ENCODE results near the gene DCAF12L2.
"Not testable (repeated sequence)": the region's sequence is repeated elsewhere in the genome, so short reads cannot be mapped to it uniquely, and the experiment has no call there.

The DCAF12L2 gene

DNA sequence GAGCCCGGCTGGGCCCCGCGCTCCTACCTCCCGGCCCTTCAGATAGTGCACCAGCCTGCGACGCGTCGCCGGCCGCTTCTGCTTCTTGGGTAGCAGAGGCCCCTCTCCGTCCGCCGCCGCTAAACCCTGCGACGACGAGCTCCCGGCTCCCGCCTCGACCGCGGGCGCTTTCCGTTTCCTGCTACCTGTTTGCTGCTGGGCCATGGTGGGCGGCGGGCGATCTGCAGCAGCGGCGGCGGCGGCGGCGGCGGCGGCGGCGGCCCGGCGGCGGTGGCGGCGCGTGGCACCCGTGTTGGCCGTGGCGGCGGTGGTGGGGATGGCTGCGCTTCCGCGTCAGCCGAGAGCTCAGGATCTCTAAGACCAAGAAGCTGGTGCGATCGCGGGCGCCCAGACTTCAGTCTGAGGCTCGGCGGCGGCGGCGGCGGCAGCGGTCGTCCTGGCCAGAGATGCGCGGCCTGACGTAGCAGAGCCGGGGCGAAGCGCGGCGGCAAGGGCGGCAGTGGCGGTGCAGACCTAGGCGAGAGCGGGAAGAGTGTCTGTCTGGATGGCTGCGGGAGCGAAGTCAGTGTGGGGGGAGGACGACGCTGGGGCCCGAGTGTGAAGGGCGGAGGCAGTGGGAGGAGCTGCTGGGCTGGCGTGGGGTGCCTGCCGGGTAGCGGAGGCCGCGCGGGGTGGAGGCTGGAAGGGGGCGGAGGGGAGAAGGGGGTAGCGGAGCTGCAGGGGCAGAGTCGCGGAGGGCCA is at the start of gene DCAF12L2:
TSS of gene DCAF12L2 (minus strand) at position 569 of the 741 bp plus-strand sequence. CDS start at position 204, 365 bp downstream.
- no peak within 1 kb of the TSS for H3K27ac Mint-ChIP-seq
- H3K4me1 Mint-ChIP-seq (ENCODE audit: low read depth) = no peaks in the 10 kb centered on the region
- H3K27me3 Mint-ChIP-seq (ENCODE audit: low read depth) = no peaks in the 10 kb centered on the region
- no peaks in the 10 kb centered on the region for H3K9me3 Mint-ChIP-seq
- H3K4me3 Mint-ChIP-seq = no peak within 1 kb of the TSS
- no peaks in the 10 kb centered on the region for H3K36me3 Mint-ChIP-seq (ENCODE audit: low read depth)

DNA sequence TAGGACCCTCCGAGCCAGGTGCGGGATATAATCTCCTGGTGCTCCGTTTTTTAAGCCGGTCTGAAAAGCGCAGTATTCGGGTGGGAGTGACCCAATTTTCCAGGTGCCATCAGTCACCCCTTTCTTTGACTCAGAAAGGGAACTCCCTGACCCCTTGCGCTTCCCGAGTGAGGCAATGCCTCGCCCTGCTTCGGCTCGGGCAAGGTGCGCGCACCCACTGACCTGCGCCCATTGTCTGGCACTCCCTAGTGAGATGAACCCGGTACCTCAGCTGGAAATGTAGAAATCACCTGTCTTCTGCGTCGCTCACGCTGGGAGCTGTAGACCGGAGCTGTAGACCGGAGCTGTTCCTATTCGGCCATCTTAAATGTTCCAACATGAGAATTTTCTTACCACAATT is 24.8 kb upstream of the DCAF12L2 start:
- H3K4me3 Mint-ChIP-seq; H3K36me3 Mint-ChIP-seq (ENCODE audit: low read depth); H3K27ac Mint-ChIP-seq; H3K4me1 Mint-ChIP-seq (ENCODE audit: low read depth); H3K27me3 Mint-ChIP-seq (ENCODE audit: low read depth); H3K9me3 Mint-ChIP-seq: not testable (repeated sequence)

DNA sequence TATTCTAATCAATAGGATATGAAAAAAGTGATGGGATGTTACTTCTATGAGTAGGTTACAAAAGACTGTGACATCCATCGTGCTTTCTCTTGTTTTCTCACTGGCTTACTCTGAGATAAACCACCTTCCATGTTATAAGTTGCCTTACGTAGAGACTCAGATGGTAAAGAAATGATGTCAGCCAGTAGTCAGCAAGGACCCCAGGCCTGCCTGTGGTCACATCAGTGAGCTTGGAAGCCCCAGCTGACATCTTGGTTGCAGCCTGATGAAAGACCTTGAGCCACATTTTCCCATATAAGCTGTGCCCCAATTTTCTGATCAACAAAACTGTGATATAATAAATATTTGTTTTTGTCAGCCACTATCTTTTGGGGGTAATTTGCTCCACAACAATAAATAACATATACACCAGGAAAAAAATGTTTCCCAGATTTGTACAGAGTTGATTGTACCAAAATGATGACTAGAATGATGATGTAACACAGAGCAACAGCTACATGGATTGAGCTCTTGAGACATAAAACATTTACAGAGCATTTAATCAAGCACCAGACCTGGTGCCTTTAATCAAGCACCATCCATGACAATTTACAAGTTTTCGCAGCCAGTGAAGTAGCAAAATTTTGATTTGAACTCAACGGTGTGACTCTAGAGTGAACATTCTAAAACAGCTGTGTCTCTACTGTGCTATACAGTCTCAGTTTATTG is 11.2 kb upstream of the DCAF12L2 start:
- Mint-ChIP-seq H3K27ac (no peak overlapping the region), H3K36me3 (ENCODE audit: low read depth) (no peaks in the 10 kb centered on the region), H3K4me1 (ENCODE audit: low read depth) (no peaks in the 10 kb centered on the region), H3K27me3 (ENCODE audit: low read depth) (no peaks in the 10 kb centered on the region), H3K4me3 (no peak overlapping the region), H3K9me3 (no peaks in the 10 kb centered on the region)

- Mint-ChIP-seq H3K4me3 (no peak overlapping the region), H3K4me1 (ENCODE audit: low read depth) (no peaks in the 10 kb centered on the region), H3K27ac (no peak overlapping the region), H3K36me3 (ENCODE audit: low read depth) (no peaks in the 10 kb centered on the region), H3K9me3 (no peaks in the 10 kb centered on the region), H3K27me3 (ENCODE audit: low read depth) (no peaks in the 10 kb centered on the region)
Observed at GRCh38 chrX:126170720-126171119, 4.6 kb upstream of the DCAF12L2 start.

DNA sequence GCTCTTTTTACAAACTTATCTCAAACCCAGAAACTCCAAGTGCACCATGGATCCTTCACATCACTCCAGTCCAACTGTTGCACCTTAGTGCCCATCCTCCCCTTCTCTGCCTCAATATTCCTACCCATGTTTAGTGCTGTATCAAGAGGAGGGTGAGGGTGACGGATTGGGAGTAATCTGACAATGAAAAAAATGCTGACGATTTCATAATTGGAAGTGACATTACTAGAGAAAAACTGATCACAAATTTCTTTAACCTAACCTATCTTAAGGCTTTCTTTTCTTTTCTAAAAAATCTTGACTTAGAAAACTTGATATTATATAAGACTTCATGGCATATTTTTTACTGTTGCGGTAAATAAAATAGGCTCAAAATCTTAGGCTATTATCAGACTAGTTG is 1.5 kb upstream of the DCAF12L2 start:
- H3K27me3 Mint-ChIP-seq (ENCODE audit: low read depth) = no peaks in the 10 kb centered on the region
- H3K27ac Mint-ChIP-seq = no peak overlapping the region
- no peaks in the 10 kb centered on the region for H3K36me3 Mint-ChIP-seq (ENCODE audit: low read depth)
- H3K9me3 Mint-ChIP-seq = no peaks in the 10 kb centered on the region
- H3K4me1 Mint-ChIP-seq (ENCODE audit: low read depth) = no peaks in the 10 kb centered on the region
- no peak overlapping the region for H3K4me3 Mint-ChIP-seq

GRCh38 chrX:126165401-126165720 is 728 bp downstream of the DCAF12L2 start:
- no peak overlapping the region for H3K4me3 Mint-ChIP-seq
- no peaks in the 10 kb centered on the region for H3K36me3 Mint-ChIP-seq (ENCODE audit: low read depth)
- H3K27ac Mint-ChIP-seq = no peak overlapping the region
- H3K27me3 Mint-ChIP-seq (ENCODE audit: low read depth) = no peaks in the 10 kb centered on the region
- H3K4me1 Mint-ChIP-seq (ENCODE audit: low read depth) = no peaks in the 10 kb centered on the region
- no peaks in the 10 kb centered on the region for H3K9me3 Mint-ChIP-seq

DNA sequence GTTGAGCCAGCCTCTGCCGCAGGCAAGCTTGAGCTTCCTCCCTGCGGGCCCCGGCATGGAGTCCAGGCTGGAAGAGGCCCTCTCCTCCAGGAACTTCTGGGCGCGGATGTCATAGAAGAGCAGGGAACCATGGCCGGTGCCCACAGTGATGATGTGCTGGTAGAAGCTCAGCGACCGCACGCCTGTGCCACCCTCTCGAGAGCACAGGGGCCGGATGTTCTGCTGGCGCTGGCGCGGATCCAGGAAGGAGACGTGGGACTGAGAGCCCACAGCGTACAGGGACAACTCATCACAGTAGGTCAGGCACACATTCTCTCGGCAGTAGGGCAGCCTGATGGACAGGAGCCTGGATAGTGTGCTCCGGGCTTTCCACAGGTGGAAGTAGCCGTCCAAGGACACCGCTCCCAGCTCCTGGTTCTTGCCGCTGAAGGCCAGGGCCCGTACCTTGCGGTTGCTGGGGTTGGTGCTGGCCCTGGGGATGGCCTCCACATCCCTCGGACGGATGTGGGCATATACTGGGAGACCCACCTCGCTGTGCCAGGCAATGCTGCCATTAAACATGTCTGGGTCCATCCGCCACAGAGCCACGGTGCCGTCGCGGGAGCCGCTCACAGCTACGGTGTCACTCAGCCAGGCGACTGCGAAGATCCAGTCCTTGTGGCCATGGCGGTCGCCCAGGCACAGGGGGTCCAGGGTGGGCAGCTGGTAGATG is 1.2 kb downstream of the DCAF12L2 start:
- Mint-ChIP-seq H3K4me3 (no peak overlapping the region), H3K9me3 (no peaks in the 10 kb centered on the region), H3K36me3 (ENCODE audit: low read depth) (no peaks in the 10 kb centered on the region), H3K27me3 (ENCODE audit: low read depth) (no peaks in the 10 kb centered on the region), H3K27ac (no peak overlapping the region), H3K4me1 (ENCODE audit: low read depth) (no peaks in the 10 kb centered on the region)

DNA sequence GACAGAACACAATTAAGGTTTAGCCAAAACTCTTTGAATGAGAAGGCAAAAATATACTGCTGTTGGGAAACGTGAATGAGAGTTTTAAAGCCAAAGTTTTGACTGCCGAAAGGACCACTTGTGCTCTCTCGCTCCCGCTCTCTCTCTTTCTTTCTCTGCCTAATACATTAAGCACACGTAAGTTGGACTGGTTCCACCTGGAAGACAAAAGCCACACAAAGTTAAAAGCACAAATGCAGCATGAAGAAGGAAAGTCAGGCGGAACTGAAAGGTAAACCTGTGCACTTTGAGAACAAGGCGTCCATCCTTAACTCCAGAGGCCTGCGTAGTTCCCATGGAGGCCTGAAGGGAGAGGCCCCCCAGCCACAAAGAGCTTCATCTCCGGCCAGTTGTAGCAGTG is 1.9 kb downstream of the DCAF12L2 start:
- H3K4me3 Mint-ChIP-seq = no peak overlapping the region
- H3K4me1 Mint-ChIP-seq (ENCODE audit: low read depth) = no peaks in the 10 kb centered on the region
- no peaks in the 10 kb centered on the region for H3K36me3 Mint-ChIP-seq (ENCODE audit: low read depth)
- H3K27ac Mint-ChIP-seq = no peak overlapping the region
- no peaks in the 10 kb centered on the region for H3K27me3 Mint-ChIP-seq (ENCODE audit: low read depth)
- H3K9me3 Mint-ChIP-seq = no peaks in the 10 kb centered on the region

DNA sequence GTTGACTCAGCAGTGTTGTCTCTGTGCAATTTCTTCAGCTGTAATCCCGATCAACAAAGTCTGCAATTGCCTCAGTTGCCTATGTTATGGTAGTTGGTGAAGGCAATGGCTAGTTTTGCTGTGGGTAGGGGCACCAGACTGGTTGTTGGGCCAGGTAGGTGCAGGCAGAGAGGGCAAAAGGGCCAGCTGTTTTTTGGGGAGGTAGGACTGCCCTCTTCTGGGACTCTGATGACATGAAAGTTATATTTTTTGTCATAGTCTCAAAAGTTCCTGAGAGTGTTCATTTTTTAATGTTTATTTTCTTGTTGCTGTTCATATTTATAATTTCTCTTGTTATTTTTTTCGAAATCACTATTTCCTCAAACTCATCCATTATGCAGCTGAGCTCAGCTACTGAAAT is 25.1 kb downstream of the DCAF12L2 start:
- H3K27me3 Mint-ChIP-seq (ENCODE audit: low read depth) = no peaks in the 10 kb centered on the region
- H3K9me3 Mint-ChIP-seq = no peaks in the 10 kb centered on the region
- no peaks in the 10 kb centered on the region for H3K36me3 Mint-ChIP-seq (ENCODE audit: low read depth)
- H3K4me1 Mint-ChIP-seq (ENCODE audit: low read depth) = no peaks in the 10 kb centered on the region
- H3K27ac Mint-ChIP-seq = no peak overlapping the region
- H3K4me3 Mint-ChIP-seq = no peak overlapping the region

DNA sequence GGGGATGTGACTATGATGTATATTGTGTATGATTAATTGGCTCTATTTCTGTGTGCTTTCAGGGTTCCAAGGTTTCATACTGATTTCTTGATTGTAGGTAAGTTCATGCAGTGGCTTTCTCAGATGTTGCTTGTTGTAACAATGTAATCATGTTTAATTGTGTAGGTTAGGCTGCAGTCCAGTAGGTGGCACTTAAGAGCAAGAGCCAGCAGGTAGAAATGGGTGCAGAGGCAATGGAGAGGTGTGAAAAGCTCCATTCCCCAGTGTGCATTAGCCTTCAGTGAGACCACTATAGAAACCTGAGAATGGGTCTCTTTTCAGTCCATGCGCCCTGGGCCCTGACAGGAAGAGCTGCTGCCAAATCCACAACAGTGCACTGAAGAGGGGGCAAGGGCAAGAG is 28.2 kb downstream of the DCAF12L2 start:
- peaks cover 4% of the 10 kb centered on the region for H3K9me3 Mint-ChIP-seq
- no peaks in the 10 kb centered on the region for H3K27me3 Mint-ChIP-seq (ENCODE audit: low read depth)
- H3K4me1 Mint-ChIP-seq (ENCODE audit: low read depth) = no peaks in the 10 kb centered on the region
- H3K4me3 Mint-ChIP-seq = no peak overlapping the region
- no peak overlapping the region for H3K27ac Mint-ChIP-seq
- H3K36me3 Mint-ChIP-seq (ENCODE audit: low read depth) = no peaks in the 10 kb centered on the region

GRCh38 chrX:126124721-126125120 is 41.4 kb downstream of the DCAF12L2 start:
- Mint-ChIP-seq H3K36me3 (ENCODE audit: low read depth) (no peaks in the 10 kb centered on the region), H3K9me3 (no peaks in the 10 kb centered on the region), H3K27ac (no peak overlapping the region), H3K4me1 (ENCODE audit: low read depth) (no peaks in the 10 kb centered on the region), H3K27me3 (ENCODE audit: low read depth) (no peaks in the 10 kb centered on the region), H3K4me3 (no peak overlapping the region)

Measured in T-helper 1 cell treated with Interleukin-12 subunit alpha and Interleukin-12 subunit beta and Interleukin-4 antibody, amounts not matched to agents 30 μg/mL and 1 μg/mL, for 36 hours (primary cell).